DMS53 treated with DMSO at 0.1 percent for 48 hours (cell line): ENCODE measurements around the gene LDLRAD4.

Experiments
- DNase-seq: peaks from one replicate; lab custom pipeline; 2025; ENCODE audit not compliant: unreplicated experiment; lab: John Stamatoyannopoulos, UW

LDLRAD4 gene

DNA sequence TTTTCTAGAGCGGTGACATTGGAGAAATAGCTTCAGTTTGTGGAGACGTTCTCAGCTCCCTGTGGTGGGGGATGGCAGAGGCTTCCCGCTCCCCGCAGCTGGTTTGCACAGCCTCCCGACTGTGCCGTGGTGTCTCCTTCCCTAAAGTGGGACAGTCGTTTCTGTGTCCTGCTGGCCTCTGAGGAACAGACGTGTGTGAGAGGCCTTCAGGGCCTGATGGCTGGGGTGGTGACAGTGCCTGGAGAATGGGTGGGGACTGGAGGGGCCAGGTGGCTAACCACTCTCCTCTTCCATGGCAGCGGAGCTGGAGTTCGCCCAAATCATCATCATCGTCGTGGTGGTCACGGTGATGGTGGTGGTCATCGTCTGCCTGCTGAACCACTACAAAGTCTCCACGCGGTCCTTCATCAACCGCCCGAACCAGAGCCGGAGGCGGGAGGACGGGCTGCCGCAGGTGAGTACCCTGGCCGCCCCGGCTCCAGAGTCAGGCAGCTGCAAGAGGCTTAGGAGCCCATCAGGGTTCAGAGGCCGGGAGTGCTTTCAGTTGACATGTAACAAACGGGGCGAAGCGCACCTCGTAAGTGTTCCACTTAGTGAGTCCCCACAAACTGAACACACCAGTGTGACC, 402.4 kb downstream of the LDLRAD4 start:
- no peak for DNase-seq

GRCh38 chr18:13621446-13621849, 402.9 kb downstream of the LDLRAD4 start:
- no peak for DNase-seq

- DNase-seq: no peak
Observed at GRCh38 chr18:13621886-13622619, 403.5 kb downstream of the LDLRAD4 start.

GRCh38 chr18:13622751-13623150, 404.2 kb downstream of the LDLRAD4 start:
- DNase-seq: no peak

GRCh38 chr18:13623348-13623747, 404.8 kb downstream of the LDLRAD4 start:
- DNase-seq: no peak

- no peak for DNase-seq
Observed at GRCh38 chr18:13623871-13624270, 405.3 kb downstream of the LDLRAD4 start.

- no peak for DNase-seq
Observed at GRCh38 chr18:13624563-13625237, 406.1 kb downstream of the LDLRAD4 start.

- DNase-seq: no peak
Observed at GRCh38 chr18:13625355-13625754, 406.8 kb downstream of the LDLRAD4 start.

DNA sequence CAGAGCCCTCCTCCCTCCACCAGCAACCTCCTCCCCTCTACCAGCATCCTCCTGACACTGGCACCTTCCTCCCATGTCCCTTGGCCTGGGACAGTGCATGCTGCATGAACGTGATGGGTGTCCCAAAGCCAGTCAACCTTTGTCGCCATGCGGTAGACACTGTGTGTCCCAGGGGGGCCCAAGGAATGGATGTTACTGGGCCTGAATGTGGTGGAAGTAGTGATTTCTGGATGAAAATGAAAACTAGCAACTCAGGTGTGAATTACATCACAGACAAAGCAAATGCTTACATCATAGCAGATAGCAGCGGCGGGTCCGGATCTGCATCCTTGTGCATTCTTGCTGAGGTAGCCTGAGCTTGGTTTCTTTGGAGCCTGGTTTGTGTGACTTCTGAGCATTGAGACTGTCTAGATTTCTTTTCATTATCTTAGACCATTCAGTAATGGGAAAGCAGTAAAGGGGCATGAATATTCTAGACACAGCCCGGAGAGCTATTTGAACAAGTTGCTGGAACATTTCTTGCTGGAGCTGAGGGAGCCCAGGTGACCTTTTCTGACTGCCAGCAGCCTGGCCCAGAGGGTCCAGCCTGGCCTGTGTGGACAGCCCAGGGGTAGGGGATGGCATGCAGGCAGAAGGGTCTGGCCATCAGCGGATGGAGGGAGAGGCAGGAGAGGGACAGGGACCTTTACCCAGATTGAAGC, 407.4 kb downstream of the LDLRAD4 start:
- DNase-seq: no peak

GRCh38 chr18:13626544-13626908, 408.0 kb downstream of the LDLRAD4 start:
- no peak for DNase-seq

- DNase-seq: no peak
Observed at GRCh38 chr18:13627639-13628038, 409.1 kb downstream of the LDLRAD4 start.

- DNase-seq: no peak
Observed at GRCh38 chr18:13628211-13628610, 409.7 kb downstream of the LDLRAD4 start.

DNA sequence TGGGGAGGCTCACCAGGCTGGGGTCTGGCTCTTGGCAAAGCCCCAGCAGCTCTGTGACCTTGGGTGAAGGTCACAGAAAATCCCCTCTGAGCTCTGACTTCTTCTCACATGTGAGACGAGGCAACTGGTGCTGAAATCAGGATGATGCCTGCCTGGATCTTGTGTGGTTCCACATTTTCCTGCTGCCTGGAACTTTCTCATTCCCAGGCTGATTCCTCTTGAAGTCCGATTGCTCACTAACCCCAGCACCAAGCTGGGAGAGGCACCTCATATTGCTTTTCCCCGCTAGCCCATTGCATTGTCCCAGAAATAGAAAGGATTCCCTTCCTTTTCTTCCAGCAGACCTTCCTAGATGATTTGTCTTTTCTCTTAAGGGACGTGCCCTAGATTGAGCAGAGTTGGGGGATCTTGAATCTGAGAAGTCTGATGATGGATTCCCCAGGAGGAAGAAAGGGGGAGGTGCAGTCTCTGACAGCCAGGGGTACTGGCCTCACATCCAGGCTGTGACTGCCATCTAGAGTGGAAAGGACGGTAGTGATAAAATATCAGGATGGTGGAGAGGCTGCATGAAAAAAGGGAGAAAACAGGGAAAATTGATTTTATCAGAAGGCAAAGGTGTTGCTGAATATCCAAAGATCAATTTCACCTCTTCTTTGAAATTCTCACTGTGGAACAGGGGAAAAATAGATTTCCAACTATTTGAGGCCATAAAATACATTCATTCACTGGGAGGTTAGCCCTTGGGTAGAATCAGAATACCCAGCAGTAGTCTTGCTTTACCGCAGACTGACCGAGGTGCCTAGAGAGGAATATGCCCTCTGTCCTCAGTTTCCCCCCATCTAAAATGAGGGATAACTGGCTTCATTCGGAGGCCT, 411.5 kb downstream of the LDLRAD4 start:
- DNase-seq: no peak

DNA sequence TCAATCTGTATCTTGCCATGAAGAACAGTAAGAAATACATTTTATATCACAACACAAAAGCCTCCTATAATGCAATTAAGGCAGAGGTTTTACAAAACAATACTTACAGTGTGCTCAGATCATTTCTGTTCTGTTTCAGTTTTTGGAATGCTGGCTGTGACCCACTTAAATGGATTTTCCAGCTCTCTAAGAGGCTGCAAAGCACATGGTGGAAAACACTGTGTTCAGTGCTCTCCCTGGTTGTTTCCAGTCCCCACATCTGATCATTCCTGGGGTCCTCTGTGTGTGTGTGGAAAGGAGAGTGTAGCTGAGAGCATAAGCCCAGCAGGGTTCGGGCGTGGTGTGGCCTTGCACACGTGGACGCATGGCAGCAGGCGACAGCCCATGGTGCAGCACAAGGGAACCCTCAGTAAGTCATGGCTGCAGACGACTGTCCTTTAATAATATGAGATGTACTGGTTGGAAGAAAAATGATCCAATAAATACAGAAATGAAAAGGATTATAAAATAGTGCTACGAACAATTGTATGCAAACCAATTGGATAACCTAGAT, 412.2 kb downstream of the LDLRAD4 start:
- DNase-seq: no peak

- DNase-seq: no peak
Observed at GRCh38 chr18:13633700-13634099, 415.1 kb downstream of the LDLRAD4 start.

GRCh38 chr18:13635046-13635445, 416.5 kb downstream of the LDLRAD4 start:
- DNase-seq: no peak

DNA sequence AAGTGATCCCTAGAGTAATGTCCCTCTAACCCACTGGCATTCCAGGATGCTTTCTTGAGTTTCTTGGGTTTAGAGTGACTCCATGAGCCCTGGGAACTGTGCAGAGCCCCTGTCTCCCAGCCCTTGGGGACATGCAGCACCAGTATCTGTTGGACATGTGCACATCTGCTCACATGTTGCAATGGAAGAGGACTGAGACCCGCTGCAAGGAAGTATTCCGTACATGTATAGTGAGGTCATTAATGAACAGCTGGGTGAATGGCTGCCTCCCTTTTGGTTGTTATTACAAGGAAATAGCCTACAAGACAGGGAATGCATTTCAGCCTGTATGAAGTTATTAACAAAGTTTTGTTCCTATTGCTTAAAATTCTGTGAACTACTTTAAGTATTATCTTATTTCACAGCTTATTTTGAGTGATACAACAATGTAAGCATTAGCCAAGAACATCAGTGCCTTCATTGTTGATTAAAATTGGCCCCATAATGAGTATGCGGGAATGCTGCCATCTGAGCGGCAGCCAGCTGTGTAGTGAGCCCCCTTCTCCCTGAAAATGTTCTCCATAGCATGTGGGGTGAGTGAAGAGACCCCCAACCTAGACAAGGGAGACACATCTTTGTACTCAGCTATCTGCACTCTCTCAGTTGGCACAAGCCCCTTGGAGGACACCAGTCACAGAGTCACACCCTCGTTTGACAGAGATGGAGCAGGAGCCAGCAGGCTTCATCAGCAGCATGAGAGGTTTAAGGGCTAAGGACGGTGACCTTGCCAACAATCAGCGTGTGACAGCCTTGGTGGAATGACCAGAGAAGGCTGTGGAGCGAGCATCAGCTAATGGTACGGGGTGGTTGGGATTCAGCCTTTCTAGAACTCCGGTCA, 420.4 kb downstream of the LDLRAD4 start:
- DNase-seq: no peak

GRCh38 chr18:13640266-13640860, 421.8 kb downstream of the LDLRAD4 start:
- no peak for DNase-seq
